ENCODE measurements around the gene OTOGL.

DNA sequence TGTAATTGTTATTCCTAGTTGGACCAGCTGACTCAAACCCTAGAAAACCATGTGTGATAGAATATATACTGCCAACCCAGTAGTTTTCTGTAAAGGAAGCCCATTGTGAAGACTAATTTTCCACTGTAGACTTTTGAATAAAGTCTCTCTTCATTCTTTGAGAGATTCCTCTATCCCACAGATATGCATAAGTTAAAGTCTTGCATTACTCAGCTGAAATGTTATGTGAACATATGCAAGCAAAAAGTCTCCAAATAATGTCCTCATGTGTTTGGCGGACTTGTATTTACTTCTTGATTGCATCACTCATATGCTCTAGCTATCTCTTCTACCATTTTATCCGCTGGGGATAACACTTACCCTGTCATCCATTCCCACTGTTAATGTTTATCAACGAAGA lies 35.1 kb upstream of the OTOGL start:
- no peak for TF ChIP-seq POLR2A (IDR thresholded peaks at IDR 0.05; ENCODE audit: extremely low read depth, insufficient read length)
- TF ChIP-seq, protein P1, sequence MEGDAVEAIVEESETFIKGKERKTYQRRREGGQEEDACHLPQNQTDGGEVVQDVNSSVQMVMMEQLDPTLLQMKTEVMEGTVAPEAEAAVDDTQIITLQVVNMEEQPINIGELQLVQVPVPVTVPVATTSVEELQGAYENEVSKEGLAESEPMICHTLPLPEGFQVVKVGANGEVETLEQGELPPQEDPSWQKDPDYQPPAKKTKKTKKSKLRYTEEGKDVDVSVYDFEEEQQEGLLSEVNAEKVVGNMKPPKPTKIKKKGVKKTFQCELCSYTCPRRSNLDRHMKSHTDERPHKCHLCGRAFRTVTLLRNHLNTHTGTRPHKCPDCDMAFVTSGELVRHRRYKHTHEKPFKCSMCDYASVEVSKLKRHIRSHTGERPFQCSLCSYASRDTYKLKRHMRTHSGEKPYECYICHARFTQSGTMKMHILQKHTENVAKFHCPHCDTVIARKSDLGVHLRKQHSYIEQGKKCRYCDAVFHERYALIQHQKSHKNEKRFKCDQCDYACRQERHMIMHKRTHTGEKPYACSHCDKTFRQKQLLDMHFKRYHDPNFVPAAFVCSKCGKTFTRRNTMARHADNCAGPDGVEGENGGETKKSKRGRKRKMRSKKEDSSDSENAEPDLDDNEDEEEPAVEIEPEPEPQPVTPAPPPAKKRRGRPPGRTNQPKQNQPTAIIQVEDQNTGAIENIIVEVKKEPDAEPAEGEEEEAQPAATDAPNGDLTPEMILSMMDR (IDR thresholded peaks at IDR 0.05; ENCODE audit: low read depth, low read length), result no peak
- TF ChIP-seq, protein P2, sequence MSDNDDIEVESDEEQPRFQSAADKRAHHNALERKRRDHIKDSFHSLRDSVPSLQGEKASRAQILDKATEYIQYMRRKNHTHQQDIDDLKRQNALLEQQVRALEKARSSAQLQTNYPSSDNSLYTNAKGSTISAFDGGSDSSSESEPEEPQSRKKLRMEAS (IDR thresholded peaks at IDR 0.05; ENCODE audit: low read depth, low read length), result no peak
